Measurements from ENCODE around the gene PRKCE. TPM values are rescaled to one million over a fixed set of nuclear protein-coding genes. Genes with fewer than 3 reads are reported as not detected.

Gene PRKCE
- polyA plus RNA-seq, 1 experiment: 16.7 TPM

GRCh38 chr2:45724335-45724734, 72.9 kb downstream of the PRKCE start:
- no peak for TF ChIP-seq CTCF (IDR thresholded peaks at IDR 0.05; ENCODE audit: low read depth, low read length)
- H3K27me3 ChIP-seq (ENCODE audit: control insufficient read depth, insufficient read depth, low read length): no peaks in the 10 kb centered on the region
- ChIA-PET POLR2A (interaction anchor here (0.6 kb wide), 1 partner anchor 19 kb away, joined by 3 read pairs; no protein-coding TSS in a partner anchor), CTCF (no interaction called here)
- H3K4me3 ChIP-seq (ENCODE audit: low read depth, low read length): no peak overlapping the region
- H3K27ac ChIP-seq (ENCODE audit: low read depth, low read length): no peak overlapping the region
- no peaks in the 10 kb centered on the region for H3K9me3 ChIP-seq (ENCODE audit: control insufficient read depth, insufficient read depth, low read length)
- no peak for DNase-seq (ENCODE audit: low read depth, low spot score)

GRCh38 chr2:45725731-45726130, 74.3 kb downstream of the PRKCE start:
- POLR2A ChIA-PET: no interaction called here
- no peaks in the 10 kb centered on the region for H3K9me3 ChIP-seq (ENCODE audit: control insufficient read depth, insufficient read depth, low read length)
- DNase-seq (ENCODE audit: low read depth, low spot score): no peak
- TF ChIP-seq CTCF (IDR thresholded peaks at IDR 0.05; ENCODE audit: low read depth, low read length): no peak
- no peak overlapping the region for H3K27ac ChIP-seq (ENCODE audit: low read depth, low read length)
- no peaks in the 10 kb centered on the region for H3K27me3 ChIP-seq (ENCODE audit: control insufficient read depth, insufficient read depth, low read length)
- CTCF ChIA-PET: no interaction called here
- no peak overlapping the region for H3K4me3 ChIP-seq (ENCODE audit: low read depth, low read length)

- no peak for TF ChIP-seq CTCF (IDR thresholded peaks at IDR 0.05; ENCODE audit: low read depth, low read length)
Observed at GRCh38 chr2:45726188-45726587, 74.7 kb downstream of the PRKCE start.

GRCh38 chr2:45728458-45728942, 77.0 kb downstream of the PRKCE start:
- ChIA-PET POLR2A (no interaction called here), CTCF (no interaction called here)
- no peaks in the 10 kb centered on the region for H3K9me3 ChIP-seq (ENCODE audit: control insufficient read depth, insufficient read depth, low read length)
- H3K27me3 ChIP-seq (ENCODE audit: control insufficient read depth, insufficient read depth, low read length): no peaks in the 10 kb centered on the region
- no peak overlapping the region for H3K4me3 ChIP-seq (ENCODE audit: low read depth, low read length)
- H3K27ac ChIP-seq (ENCODE audit: low read depth, low read length): no peak overlapping the region
- no peak for DNase-seq (ENCODE audit: low read depth, low spot score)
- no peak for TF ChIP-seq CTCF (IDR thresholded peaks at IDR 0.05; ENCODE audit: low read depth, low read length)

More at GRCh38 chr2:45726188-45726587, 74.7 kb downstream of the PRKCE start:
- no peak for DNase-seq (ENCODE audit: low read depth, low spot score)
- ChIA-PET CTCF (no interaction called here), POLR2A (no interaction called here)
- Histone ChIP-seq H3K27ac (ENCODE audit: low read depth, low read length) (no peak overlapping the region), H3K4me3 (ENCODE audit: low read depth, low read length) (no peak overlapping the region), H3K27me3 (ENCODE audit: control insufficient read depth, insufficient read depth, low read length) (no peaks in the 10 kb centered on the region), H3K9me3 (ENCODE audit: control insufficient read depth, insufficient read depth, low read length) (no peaks in the 10 kb centered on the region)

GRCh38 chr2:45729753-45730512, 78.5 kb downstream of the PRKCE start:
- peak; percentile 13; the same call in 1 of the 2 replicates for TF ChIP-seq CTCF (IDR thresholded peaks at IDR 0.05; ENCODE audit: low read depth, low read length)
- H3K27me3 ChIP-seq (ENCODE audit: control insufficient read depth, insufficient read depth, low read length): no peaks in the 10 kb centered on the region
- ChIA-PET CTCF (interaction anchor here (0.7 to 0.9 kb wide), 3 partner anchors 9 to 27 kb away, joined by 3 read pairs; no protein-coding TSS in a partner anchor), POLR2A (no interaction called here)
- H3K27ac ChIP-seq (ENCODE audit: low read depth, low read length): no peak overlapping the region
- no peak overlapping the region for H3K4me3 ChIP-seq (ENCODE audit: low read depth, low read length)
- DNase-seq (ENCODE audit: low read depth, low spot score): no peak
- H3K9me3 ChIP-seq (ENCODE audit: control insufficient read depth, insufficient read depth, low read length): no peaks in the 10 kb centered on the region
